ENCODE measurements around the gene CYB561A3. TPM values are rescaled to one million over a fixed set of nuclear protein-coding genes. Genes with fewer than 3 reads are reported as not detected.

The CYB561A3 gene
- total RNA-seq, 1 experiment from 2014 or later, result 34.9 TPM

GRCh38 chr11:61349189-61349751 lies 12.4 kb downstream of the CYB561A3 start:
- intact Hi-C loops (cut with micrococcal nuclease; ENCODE audit: unreplicated experiment), result no loop called here

GRCh38 chr11:61347916-61348461 lies 13.7 kb downstream of the CYB561A3 start:
- no peak overlapping the region for H3K4me3 Mint-ChIP-seq (ENCODE audit: unreplicated experiment)
- BruUV-seq (replicated peaks), result no TSS peak
- Histone ChIP-seq H3K36me3 (ENCODE audit: control insufficient read depth, insufficient read depth, low read length) (no peaks in the 10 kb centered on the region), H3K4me1 (no peaks in the 10 kb centered on the region), H3K9me3 (no peaks in the 10 kb centered on the region), H3K27me3 (replicated peaks; ENCODE audit: control insufficient read depth, insufficient read depth, low read length) (no peaks in the 10 kb centered on the region), H3K4me3 (ENCODE audit: low read depth, low read length) (no peak overlapping the region)
- H3K27ac Mint-ChIP-seq (ENCODE audit: unreplicated experiment), result peak overlapping the region; percentile 21
- H3K36me3 Mint-ChIP-seq (ENCODE audit: insufficient read depth, unreplicated experiment), result peaks cover 13% of the 10 kb centered on the region
- no peaks in the 10 kb centered on the region for H3K27me3 Mint-ChIP-seq (ENCODE audit: insufficient read depth, unreplicated experiment)
- ChIA-PET CTCF (interaction anchor here (0.9 to 1.2 kb wide), 2 partner anchors 12 to 38 kb away, joined by 3 to 5 read pairs; no protein-coding TSS in a partner anchor), POLR2A (no interaction called here)
- H3K4me1 Mint-ChIP-seq (ENCODE audit: low read depth, unreplicated experiment), result no peaks in the 10 kb centered on the region
- H3K9me3 Mint-ChIP-seq (ENCODE audit: unreplicated experiment), result no peaks in the 10 kb centered on the region
- no peak for DNase-seq
- intact Hi-C loops (cut with micrococcal nuclease; ENCODE audit: unreplicated experiment), result no loop called here
- no peak for TF ChIP-seq CTCF (IDR thresholded peaks at IDR 0.05; ENCODE audit: insufficient read depth in 1 of 2, low read depth in 1 of 2, low read length in 1 of 2, severe bottlenecking in 1 of 2, unreplicated experiment in 1 of 2)

More at GRCh38 chr11:61349189-61349751, 12.4 kb downstream of the CYB561A3 start:
- no peaks in the 10 kb centered on the region for H3K9me3 Mint-ChIP-seq (ENCODE audit: unreplicated experiment)
- no peak for TF ChIP-seq CTCF (IDR thresholded peaks at IDR 0.05; ENCODE audit: insufficient read depth in 1 of 2, low read depth in 1 of 2, low read length in 1 of 2, severe bottlenecking in 1 of 2, unreplicated experiment in 1 of 2)
- DNase-seq, result no peak
- CTCF ChIA-PET, result interaction anchor here (0.9 kb wide), 1 partner anchor 13 kb away, joined by 5 read pairs; no protein-coding TSS in a partner anchor
- no peaks in the 10 kb centered on the region for H3K27me3 ChIP-seq (replicated peaks; ENCODE audit: control insufficient read depth, insufficient read depth, low read length)
- POLR2A ChIA-PET, result interaction anchor here (0.8 kb wide), 1 partner anchor 12 kb away, joined by 4 read pairs; the partner anchor contains the start of genes CYB561A3 and TMEM138
- H3K36me3 ChIP-seq (ENCODE audit: control insufficient read depth, insufficient read depth, low read length), result no peaks in the 10 kb centered on the region
- H3K4me3 Mint-ChIP-seq (ENCODE audit: unreplicated experiment), result no peak overlapping the region
- H3K27ac Mint-ChIP-seq (ENCODE audit: unreplicated experiment), result no peak overlapping the region
- H3K9me3 ChIP-seq, result no peaks in the 10 kb centered on the region
- no peaks in the 10 kb centered on the region for H3K4me1 Mint-ChIP-seq (ENCODE audit: low read depth, unreplicated experiment)
- H3K4me1 ChIP-seq, result no peaks in the 10 kb centered on the region
- H3K4me3 ChIP-seq (ENCODE audit: low read depth, low read length), result no peak overlapping the region
- no TSS peak for BruUV-seq (replicated peaks)
- H3K27me3 Mint-ChIP-seq (ENCODE audit: insufficient read depth, unreplicated experiment), result no peaks in the 10 kb centered on the region
- H3K36me3 Mint-ChIP-seq (ENCODE audit: insufficient read depth, unreplicated experiment), result peaks cover 13% of the 10 kb centered on the region

- Histone ChIP-seq H3K9me3 (no peaks in the 10 kb centered on the region), H3K27me3 (replicated peaks; ENCODE audit: control insufficient read depth, insufficient read depth, low read length) (no peaks in the 10 kb centered on the region), H3K36me3 (ENCODE audit: control insufficient read depth, insufficient read depth, low read length) (no peaks in the 10 kb centered on the region), H3K4me3 (ENCODE audit: low read depth, low read length) (no peak overlapping the region), H3K4me1 (no peaks in the 10 kb centered on the region)
- H3K27me3 Mint-ChIP-seq (ENCODE audit: insufficient read depth, unreplicated experiment), result no peaks in the 10 kb centered on the region
- no peak for DNase-seq
- no peak for TF ChIP-seq CTCF (IDR thresholded peaks at IDR 0.05; ENCODE audit: insufficient read depth in 1 of 2, low read depth in 1 of 2, low read length in 1 of 2, severe bottlenecking in 1 of 2, unreplicated experiment in 1 of 2)
- ChIA-PET POLR2A (no interaction called here), CTCF (interaction anchor here (1.0 kb wide), 1 partner anchor 10 kb away, joined by 3 read pairs; no protein-coding TSS in a partner anchor)
- no peak overlapping the region for H3K4me3 Mint-ChIP-seq (ENCODE audit: unreplicated experiment)
- peaks cover 7% of the 10 kb centered on the region for H3K36me3 Mint-ChIP-seq (ENCODE audit: insufficient read depth, unreplicated experiment)
- no peaks in the 10 kb centered on the region for H3K9me3 Mint-ChIP-seq (ENCODE audit: unreplicated experiment)
- TSS peak; percentile 36 for BruUV-seq (replicated peaks)
- intact Hi-C loops (cut with micrococcal nuclease; ENCODE audit: unreplicated experiment), result no loop called here
- H3K27ac Mint-ChIP-seq (ENCODE audit: unreplicated experiment), result no peak overlapping the region
- H3K4me1 Mint-ChIP-seq (ENCODE audit: low read depth, unreplicated experiment), result no peaks in the 10 kb centered on the region
Measured at GRCh38 chr11:61345954-61346843, 15.5 kb downstream of the CYB561A3 start.
